GM19328 (cell line): ENCODE results near the gene ZNF385B.
A peak's percentile ranks its signal among the peaks of the same experiment; 100 is the strongest.

Experiments
- ATAC-seq: cut with Tn5 transposase; IDR thresholded peaks from one replicate; pipeline ENCODE4 v1.9.1; 2021; ENCODE audit warnings: mild to moderate bottlenecking, moderate library complexity; ENCODE audit not compliant: unreplicated experiment

The ZNF385B gene

DNA sequence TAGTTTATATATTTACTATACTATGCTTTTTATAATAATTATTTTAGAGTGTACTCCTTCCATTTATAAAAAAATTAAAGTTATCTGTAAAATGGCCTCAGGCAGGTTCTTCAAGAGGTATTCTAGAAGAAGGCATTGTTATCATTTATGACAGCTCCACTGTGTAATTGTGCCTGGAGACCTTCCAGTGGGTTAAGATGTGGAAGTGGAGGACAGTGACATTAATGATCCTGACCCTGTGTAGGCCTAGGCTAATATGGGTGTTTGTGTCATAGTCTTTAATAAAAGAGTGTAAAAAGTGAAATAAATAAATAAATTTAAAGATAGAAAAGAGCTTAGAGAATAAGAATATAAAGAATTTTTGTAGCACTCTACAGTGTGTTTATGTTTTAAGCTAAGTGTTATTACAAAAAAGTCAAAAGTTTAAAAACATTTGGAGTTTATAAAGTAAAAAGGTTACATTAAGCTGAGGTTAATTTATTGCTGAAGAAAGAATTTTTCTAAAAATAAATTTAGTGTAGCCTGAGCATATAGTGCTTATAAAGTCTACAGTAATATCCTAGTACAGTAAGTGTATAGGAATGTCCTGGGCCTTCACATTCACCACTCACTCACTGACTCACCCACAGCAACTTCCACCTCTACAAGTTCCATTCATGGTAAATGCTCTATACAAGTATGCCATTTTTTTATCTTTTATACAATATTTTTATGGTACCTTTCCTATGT is 406.8 kb downstream of the ZNF385B start:
- ATAC-seq, result no peak

DNA sequence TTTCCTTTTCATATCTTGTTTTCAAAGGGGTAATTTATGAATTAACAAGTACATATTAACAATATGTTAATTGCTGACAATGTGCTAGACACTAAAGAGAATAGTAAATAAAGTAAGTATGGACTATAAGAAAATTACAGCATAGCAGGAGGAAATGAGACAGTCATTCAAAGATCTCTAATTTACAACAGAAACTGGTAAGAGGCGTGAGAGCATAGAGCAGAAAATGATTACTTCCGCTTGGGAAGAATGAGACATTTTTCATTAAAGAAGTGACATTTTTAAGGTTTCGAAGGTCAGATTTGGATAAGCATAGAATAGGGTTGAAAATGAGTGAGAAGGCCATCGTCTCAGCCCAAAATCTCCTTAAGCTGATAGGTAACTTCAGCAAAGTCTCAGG is 412.4 kb downstream of the ZNF385B start:
- ATAC-seq, result no peak

DNA sequence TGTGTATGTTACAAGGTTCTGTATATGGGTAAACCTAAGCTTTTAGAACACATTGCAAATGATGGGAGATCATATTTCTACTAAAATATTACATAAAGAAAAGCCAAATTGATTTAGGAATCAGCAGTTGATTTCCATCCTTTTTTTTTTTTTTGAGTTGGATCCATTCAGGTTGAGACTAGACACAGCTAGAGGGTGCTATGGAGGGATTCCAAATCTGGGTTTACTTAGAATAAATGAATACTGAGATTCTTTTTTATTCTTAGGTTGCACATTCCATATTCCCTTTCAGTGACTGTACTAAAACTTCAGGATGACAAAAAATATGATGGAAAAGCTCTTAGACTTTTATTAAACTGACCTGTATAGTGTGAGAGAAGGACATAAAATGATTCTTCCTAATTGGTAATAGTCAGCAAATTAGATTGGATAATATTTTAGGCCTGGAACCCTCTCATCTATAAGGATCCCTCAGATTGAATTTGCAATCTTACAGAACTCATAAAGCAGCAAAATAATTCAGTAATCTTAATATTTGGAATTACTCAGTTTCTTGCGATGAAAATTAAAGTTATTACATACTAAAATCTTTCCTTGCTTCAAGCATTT is 413.5 kb downstream of the ZNF385B start:
- no peak for ATAC-seq

DNA sequence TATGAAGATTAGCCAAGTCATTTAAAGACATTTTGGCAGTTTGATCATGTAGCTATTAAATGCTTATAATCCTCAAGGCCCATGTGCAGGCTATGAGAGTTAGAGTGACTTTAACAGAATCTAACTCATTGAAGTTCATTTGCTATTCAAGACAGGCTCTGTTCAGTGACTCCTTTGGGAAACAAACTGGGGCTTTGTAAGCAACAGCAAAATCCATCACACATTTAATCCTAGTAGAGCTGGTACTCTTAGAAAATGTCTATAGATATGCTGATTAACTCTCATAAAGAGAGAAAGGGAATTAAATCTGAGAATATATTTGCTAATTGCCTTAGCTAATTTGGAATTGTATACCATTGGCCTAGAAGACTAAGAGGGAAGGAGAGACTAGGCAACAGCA is 414.0 kb downstream of the ZNF385B start:
- no peak for ATAC-seq

DNA sequence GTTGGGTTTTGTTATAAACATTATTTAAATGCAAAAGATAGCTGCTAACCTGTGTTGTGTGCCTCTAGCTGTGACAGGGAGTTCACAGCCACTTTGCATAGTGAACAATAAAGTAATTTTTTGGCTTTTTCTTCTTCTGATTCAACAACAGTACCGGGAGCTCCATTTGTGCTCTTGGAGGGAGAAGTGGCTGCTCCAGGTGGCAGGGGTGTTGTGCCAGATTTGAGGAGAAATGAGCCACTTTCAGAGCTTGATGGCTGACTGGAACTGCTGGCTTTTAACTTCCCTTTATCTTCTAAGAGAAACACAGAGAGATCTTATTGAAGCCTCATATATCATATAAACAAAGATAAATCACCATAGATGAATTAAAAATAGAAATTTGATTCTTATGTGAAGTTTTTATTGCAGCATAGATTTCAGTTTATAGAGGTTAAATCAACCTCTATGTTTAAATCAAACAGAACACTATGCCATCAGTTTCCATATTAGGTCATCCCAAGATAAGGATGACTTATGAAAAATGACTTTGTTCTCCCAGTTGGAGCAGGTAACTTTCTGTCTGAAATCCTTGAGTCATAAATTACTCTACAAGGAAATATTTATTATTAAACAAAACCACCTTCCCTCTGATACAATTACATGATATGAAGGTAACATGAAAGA is 414.8 kb downstream of the ZNF385B start:
- ATAC-seq, result no peak

DNA sequence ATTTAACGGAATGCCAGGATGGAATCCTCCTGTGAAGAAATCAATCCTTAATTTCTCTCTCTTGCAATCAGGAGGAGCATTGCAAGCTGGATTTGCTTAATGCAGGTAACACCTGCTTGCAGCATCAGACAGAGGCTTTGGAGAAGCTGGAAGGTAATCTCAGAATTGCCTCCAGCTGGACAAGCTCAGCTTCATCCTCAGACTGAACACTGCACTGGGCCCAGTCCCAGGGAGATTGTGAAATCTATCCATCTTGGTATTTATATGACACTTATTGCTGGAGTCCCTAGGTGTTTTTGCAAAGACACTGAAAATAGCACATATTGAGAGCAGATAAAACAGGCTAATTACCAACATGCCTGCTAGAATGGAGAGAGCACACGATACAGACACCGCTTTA is 417.4 kb downstream of the ZNF385B start:
- no peak for ATAC-seq

DNA sequence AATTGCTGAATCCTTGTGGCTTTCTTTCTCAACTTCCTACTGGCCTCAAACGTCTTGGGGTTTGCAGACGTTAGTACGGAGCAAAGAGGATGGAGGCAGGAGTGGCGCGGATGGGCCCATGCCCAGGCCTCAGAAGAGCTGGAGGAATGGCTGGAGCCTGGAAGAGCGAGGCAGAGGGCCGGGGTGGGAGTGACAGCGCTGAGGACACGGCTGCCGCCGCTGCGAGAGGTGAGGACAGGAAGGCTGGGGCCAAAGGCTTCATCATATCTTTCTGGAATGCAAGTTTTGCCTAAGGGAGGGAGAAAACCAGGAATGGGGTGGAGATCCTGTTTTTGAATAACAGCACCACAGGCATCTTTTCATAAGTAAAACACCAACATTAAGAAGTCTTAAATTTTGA is 418.2 kb downstream of the ZNF385B start:
- ATAC-seq, result no peak

DNA sequence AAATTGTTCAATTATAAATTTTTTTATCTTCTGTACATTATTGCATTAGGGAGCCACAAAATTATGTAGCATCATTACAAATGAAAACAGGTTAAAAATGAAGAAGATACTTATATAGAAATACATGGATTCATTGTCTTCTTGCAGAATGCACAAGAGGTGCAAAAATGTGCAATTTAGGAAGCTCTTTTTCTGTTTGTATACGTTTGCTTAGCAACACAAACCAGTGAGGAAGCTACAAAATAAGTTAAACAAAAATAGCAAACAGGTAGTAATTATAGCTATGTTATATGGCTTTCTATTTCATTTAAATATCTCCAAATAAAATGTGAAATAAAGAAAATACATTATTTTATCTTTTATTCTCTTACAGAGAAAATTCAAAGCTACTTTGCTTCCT is 419.2 kb downstream of the ZNF385B start:
- no peak for ATAC-seq

DNA sequence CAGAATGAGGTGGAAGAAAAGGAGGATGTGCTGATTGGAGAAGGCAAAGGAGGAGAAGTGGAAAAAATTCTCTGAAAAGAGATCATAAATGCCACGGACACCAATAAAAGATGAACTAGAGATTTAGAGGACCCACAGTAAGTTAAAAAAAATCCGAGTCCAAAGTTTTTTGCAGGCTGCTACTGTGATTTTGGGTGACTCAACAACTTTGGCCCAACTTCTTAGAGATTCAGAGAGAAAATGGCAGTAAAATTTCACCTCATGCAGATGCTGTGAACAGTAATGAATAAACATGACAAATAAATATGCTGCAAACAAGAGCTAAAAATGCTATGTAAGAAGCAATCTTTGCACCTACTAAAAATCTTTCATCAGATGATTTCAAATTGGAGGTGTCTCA is 419.9 kb downstream of the ZNF385B start:
- no peak for ATAC-seq

DNA sequence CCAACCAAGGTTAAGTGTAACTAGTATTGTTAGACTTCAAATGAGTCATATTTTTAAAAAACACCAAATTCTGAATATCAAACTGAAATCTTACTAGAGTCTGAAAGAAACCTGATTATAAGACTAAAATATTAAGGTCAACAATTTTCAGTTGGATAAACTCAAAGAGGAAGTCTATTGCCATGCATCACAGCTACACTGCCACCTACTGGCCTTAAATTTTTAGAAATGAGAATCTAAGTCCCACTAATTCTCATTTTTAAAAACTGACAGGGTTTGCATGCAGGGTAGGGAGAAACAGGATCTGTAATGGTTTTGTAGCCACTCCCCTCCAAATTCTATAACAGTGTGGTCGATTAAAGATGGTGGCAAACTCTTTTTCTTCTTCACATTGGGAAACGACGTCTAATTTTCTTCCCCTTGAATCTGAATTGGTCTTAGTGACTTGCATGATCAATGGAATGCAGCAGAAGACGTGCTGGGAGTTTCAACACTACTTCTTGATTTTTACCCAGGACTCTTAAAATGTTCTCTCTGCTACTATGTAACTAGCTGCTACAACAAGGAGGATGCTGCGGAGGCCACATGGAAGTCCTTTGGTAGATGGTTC is 420.7 kb downstream of the ZNF385B start:
- no peak for ATAC-seq

DNA sequence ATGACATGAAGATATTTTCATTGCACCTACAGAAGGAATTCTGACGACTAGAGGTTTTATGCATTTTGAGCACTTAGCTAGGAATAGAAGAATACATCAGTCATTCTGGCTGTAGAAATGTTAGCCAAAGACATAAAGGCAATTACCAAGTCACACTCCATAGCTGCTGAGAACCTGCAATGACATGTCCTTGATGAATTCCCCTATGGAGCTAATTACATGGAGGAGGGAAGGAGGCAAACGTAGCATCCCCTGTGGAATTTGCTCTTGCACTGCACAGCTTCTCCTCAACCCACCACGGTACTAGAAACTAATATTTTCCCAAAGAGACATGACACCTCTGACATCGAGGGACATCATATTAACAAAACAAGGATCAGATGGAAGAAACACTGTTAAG is 422.8 kb downstream of the ZNF385B start:
- no peak for ATAC-seq

DNA sequence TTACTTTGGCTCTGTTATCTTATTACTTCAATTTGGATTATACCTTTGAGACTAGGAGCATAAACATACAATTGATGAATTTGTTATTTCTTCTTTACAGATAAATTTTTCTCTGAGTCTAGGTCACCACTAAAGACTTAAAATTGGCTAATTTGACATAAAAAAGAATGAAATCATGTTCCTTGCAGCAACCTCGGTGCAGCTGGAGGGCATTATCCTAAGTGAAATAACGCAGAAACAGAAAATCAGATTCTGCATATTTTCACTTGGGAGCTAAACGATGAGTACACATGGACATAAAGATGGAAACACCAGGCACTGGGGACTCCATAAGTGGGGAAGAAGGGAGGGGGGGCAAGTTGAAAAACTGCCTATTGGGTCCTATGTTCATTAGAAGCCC is 424.0 kb downstream of the ZNF385B start:
- no peak for ATAC-seq

DNA sequence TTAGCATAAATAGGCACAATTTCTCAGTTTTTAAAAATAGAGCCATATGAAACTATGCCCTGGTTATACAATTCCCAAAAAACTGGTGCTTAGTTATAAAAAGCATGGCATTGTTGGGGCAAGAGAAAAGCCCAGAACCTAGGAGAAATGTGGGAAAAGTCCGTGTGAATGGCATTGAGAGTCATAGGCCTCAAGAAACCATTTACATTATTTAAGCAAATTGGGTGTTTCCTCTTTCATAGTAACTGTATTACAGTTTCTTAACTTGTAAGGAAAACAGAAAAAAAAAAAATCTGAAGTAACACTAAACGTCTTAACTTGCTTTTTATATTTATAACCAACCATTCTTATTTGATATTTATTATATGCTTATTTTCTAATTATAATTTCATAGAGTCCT is 425.8 kb downstream of the ZNF385B start:
- no peak for ATAC-seq

DNA sequence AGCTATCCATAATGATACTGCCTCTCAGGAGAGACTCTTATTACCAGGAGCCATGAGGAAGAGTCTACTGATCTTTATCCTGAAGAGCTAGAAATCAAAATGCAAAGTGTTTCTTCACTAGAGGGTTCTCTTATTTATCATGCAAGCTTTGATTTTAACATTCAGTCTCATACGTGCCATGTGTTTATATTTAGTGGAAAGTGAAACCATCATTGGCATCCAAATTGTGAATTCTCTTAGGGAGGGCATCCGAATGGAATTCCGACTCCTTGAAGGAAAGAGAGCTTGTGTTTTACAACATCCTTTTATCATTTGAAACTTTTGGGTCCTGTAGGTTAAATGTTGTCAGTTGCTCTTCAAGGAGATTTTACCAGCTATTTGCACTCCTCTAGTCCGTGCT is 426.4 kb downstream of the ZNF385B start:
- ATAC-seq, result no peak

DNA sequence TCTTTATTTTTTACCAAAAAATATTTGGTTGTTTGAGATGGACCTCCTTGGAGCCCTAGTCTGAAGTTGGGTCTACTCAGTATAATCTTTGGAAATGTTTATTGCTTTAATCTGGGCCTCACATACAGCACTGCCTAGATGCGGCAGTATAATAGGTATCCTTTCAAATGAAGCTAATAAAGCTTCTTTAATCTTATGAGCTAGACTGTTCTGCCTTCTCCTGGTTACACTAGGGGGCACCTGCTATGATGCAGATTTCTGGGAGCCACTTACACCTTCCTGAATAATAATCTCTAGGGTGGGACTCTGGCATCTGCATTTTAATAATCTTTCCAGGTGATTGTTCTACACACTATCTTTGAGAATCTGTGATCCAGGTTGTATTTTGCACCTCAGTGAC is 427.1 kb downstream of the ZNF385B start:
- ATAC-seq, result no peak

DNA sequence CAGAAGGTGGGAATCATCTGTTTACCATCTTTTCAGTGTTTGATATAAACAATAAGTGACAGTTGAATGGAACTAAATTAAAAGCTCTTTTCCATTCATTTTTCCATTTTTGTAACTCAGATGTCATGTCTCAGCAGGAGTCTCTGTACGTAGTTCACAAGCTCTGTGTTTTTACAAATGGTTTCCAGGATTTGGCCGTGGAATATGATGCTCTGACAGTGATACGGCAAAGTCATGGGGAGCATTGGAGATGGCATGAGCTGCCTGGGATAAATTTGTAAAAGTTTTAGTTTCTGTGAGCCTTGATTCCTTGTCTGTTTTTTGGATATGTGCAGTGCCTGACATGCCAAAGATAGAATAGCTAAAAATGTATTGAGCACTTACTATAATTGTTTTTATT is 428.7 kb downstream of the ZNF385B start:
- ATAC-seq, result no peak

DNA sequence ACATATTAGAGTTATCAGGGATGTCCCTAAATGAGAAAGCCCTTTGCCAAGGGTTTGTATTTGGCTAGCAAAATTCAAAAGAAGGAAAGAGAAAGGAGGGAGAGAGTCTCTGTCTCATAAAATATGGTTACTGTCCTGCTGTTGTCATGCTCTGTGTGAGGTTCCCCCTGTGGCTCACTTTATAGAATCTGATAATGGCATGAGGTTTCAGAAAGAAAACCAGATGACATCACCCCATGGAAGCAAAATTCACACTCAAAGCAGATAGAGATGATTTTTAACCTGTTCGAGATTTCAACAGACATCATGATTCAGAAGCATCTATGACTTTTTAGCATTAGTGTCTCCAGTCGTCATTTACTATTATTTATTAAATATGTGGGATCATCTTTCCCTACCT is 431.8 kb downstream of the ZNF385B start:
- no peak for ATAC-seq

DNA sequence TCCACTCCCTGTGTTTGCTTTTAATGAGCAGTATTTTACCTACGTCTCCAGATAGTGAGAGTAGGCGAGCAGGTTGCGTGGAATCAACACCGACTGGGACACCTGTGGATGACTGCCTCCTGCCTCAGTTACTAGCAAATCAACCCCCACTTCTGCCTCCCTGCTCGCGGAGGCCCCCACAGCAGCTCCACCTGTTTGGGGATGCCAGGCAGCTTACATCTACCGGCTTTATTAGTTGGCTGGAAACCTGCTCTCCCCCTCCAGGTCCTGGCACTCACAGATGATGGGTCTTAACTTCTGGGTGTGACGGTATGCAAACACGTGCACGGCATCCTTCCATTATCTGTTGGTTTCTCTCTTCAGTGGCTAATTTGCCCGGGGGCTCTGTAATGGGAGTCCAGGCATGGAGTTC is 432.3 kb downstream of the ZNF385B start:
- no peak for ATAC-seq

DNA sequence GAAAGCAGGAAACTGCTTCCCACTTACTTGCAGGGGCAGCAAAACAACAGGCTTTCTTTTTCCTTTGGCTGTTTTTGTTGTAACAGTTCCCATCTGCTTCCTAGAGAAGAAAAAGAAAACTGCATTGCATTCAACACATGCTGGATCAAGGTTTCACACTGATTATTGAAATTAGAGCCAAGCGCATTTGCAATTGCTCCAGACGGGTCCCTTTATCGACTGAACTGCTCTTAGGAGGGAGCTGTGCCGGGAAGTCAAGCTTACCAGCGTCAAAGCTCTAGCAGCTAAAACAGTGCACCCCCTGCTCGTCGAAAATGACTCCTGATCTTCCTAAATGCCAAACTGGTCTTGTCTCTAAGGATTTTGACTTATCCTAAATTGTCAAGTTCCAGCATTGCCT is 432.8 kb downstream of the ZNF385B start:
- ATAC-seq, result no peak

DNA sequence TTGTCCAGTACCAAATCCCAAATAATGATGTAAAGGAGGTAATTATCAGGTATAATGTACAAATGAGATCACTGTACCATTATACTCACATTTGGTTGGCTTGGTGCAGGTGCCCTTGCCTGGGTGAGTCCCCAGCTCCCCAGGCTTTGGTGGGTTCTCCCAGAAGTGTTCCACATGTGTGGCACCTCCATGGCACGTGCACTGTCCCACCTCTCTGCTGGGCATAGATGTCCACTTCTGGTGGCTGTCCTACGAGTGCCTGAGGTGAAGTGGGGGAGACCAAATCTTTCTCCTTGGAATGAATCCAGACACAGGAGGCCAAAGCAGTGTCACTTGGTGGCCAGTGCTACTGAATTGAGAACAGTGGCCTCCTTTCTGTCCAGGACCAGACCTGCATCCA is 434.3 kb downstream of the ZNF385B start:
- ATAC-seq, result no peak

DNA sequence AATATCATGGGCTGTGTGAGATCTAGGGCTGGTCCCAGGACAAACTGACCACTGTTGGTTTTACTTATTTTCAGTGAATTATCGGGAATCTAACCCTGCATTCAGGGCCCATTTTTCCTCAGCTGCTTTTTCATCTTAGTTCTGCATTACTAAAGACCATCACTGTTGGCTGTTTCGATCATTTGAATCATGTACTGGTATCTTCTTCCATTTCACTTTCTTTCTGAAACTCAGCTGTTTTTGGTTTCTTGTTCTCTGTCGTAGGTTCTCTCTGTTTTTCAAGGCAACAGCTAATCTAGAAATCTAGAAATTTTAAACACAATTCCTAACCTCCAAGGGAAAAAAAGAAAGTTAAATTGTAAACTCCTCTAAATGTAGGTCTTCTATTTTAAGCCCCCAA is 436.8 kb downstream of the ZNF385B start:
- ATAC-seq, result no peak

DNA sequence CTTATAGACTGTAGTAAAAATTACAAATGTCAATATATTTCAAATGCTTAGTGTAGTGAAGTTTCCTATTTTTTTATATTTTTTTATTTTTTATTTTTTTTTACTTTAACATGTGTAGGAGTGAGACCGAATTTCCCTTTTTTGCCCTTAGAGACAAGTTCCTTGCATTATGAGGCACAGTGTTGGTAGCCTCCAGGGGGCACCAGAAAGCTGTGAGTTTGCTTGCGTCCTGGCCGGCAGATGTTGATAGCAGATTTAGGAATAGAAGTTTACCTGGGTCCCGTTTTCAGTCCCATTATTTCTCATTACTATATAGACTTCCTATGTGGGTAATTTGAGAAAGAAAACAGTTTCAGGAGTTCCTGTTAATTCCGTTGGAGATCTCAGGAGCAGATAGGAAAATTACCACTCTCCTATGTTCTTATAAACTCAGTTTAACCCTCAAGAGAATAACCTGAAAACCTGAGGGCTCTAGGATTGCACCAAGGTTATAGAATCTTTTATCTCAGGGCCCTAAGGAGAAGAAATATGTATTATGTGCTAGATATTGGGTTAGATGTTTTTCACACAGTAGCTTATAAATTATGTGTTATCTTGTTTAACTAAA is 439.3 kb downstream of the ZNF385B start:
- ATAC-seq, result peak; percentile 76
